H9 (cell line): ENCODE data around the gene RAP1GDS1. TPM values are rescaled to one million over a fixed set of nuclear protein-coding genes. Genes with fewer than 3 reads are reported as not detected.

Source experiments
- DNase-seq: peaks from one replicate; pipeline ENCODE4 v3.0.0-alpha.2; 2017
- H2AFZ ChIP-seq: one replicate; pipeline ENCODE4 v1.6.1; 2013; ENCODE audit warnings: mild to moderate bottlenecking, low read length, control low read depth, moderate library complexity
- H2AK5ac ChIP-seq: 2 replicates; pipeline ENCODE4 v1.6.1; 2013; ENCODE audit warnings: low read length, control low read depth, mixed read lengths; ENCODE audit not compliant: insufficient read length
- H2BK120ac ChIP-seq: one replicate; pipeline ENCODE4 v1.6.1; 2013; ENCODE audit warnings: low read depth, mild to moderate bottlenecking, low read length, control low read depth, inconsistent platforms; ENCODE audit not compliant: poor library complexity, severe bottlenecking
- H2BK12ac ChIP-seq: 2 replicates; pipeline ENCODE4 v1.6.1; 2013; ENCODE audit warnings: low read length, control low read depth, mixed read lengths, low read depth; ENCODE audit not compliant: insufficient read length
- H2BK15ac ChIP-seq: 2 replicates; pipeline ENCODE4 v1.6.1; 2013; ENCODE audit warnings: low read depth, low read length, control low read depth
- H2BK20ac ChIP-seq: one replicate; pipeline ENCODE4 v1.6.1; 2013; ENCODE audit warnings: low read depth, mild to moderate bottlenecking, low read length, control low read depth, inconsistent platforms; ENCODE audit not compliant: poor library complexity, severe bottlenecking
- H2BK5ac ChIP-seq: 2 replicates; pipeline ENCODE4 v1.6.1; 2013; ENCODE audit warnings: low read length, control low read depth, mixed read lengths; ENCODE audit not compliant: insufficient read length
- H3K14ac ChIP-seq: 2 replicates; pipeline ENCODE4 v1.6.1; 2013; ENCODE audit warnings: low read length, control low read depth; ENCODE audit not compliant: insufficient read depth
- H3K18ac ChIP-seq: 2 replicates; pipeline ENCODE4 v1.6.1; 2013; ENCODE audit warnings: low read depth, mild to moderate bottlenecking, mixed read lengths, low read length, control low read depth; ENCODE audit not compliant: insufficient read length
- H3K23ac ChIP-seq: 2 replicates; pipeline ENCODE4 v1.6.1; 2013; ENCODE audit warnings: low read length, control low read depth, mixed read lengths, low read depth; ENCODE audit not compliant: insufficient read length
- H3K23me2 ChIP-seq: 2 replicates; pipeline ENCODE4 v1.6.1; 2013; ENCODE audit warnings: low read depth, mild to moderate bottlenecking, mixed read lengths, low read length, control low read depth; ENCODE audit not compliant: insufficient read length, poor library complexity, severe bottlenecking
- H3K27ac ChIP-seq: 2 replicates; pipeline ENCODE4 v1.5.1; 2013; ENCODE audit warnings: low read length, control low read depth, mixed read lengths, low read depth; ENCODE audit not compliant: insufficient read length
- H3K27me3 ChIP-seq: 2 replicates; pipeline ENCODE4 v1.6.1; 2013; ENCODE audit warnings: low read length, control low read depth, inconsistent platforms; ENCODE audit not compliant: insufficient read depth
- H3K4ac ChIP-seq: 2 replicates; pipeline ENCODE4 v1.6.1; 2013; ENCODE audit warnings: low read depth, mild to moderate bottlenecking, control low read depth, inconsistent platforms, low read length, moderate library complexity
- H3K4me1 ChIP-seq: 2 replicates; pipeline ENCODE4 v1.6.1; 2013; ENCODE audit warnings: low read length, control low read depth, inconsistent platforms; ENCODE audit not compliant: insufficient read depth
- H3K4me2 ChIP-seq: 2 replicates; pipeline ENCODE4 v1.6.1; 2013; ENCODE audit warnings: low read length, control low read depth, mixed read lengths; ENCODE audit not compliant: insufficient read length, insufficient read depth
- H3K56ac ChIP-seq: 2 replicates; pipeline ENCODE4 v1.6.1; 2013; ENCODE audit warnings: low read depth, mild to moderate bottlenecking, mixed read lengths, low read length, control low read depth; ENCODE audit not compliant: insufficient read length
- H3K79me1 ChIP-seq: 2 replicates; pipeline ENCODE4 v1.6.1; 2013; ENCODE audit warnings: low read depth, mild to moderate bottlenecking, moderate library complexity, low read length, control low read depth, inconsistent platforms; ENCODE audit not compliant: insufficient read depth, poor library complexity, severe bottlenecking
- H3K79me2 ChIP-seq: 2 replicates; pipeline ENCODE4 v1.6.1; 2013; ENCODE audit warnings: low read length, control low read depth, inconsistent platforms; ENCODE audit not compliant: insufficient read depth
- H3K9ac ChIP-seq: 2 replicates; pipeline ENCODE4 v1.6.1; 2013; ENCODE audit warnings: low read length, control low read depth, mixed read lengths; ENCODE audit not compliant: insufficient read length; ENCODE audit errors: extremely low read depth
- H3K9me3 ChIP-seq: one replicate; pipeline ENCODE4 v1.6.1; 2013; ENCODE audit warnings: low read depth, low read length, inconsistent platforms; ENCODE audit not compliant: control insufficient read depth
- H3T11ph ChIP-seq: one replicate; pipeline ENCODE4 v1.6.1; 2013; ENCODE audit warnings: mild to moderate bottlenecking, low read length, control low read depth, inconsistent platforms
- H4K20me1 ChIP-seq: one replicate; pipeline ENCODE4 v1.6.1; 2013; ENCODE audit not compliant: control insufficient read depth, insufficient read length, insufficient read depth
- H4K5ac ChIP-seq: 2 replicates; pipeline ENCODE4 v1.6.1; 2013; ENCODE audit warnings: low read depth, mild to moderate bottlenecking, mixed read lengths, low read length, control low read depth; ENCODE audit not compliant: insufficient read length
- H4K8ac ChIP-seq: replicated peaks from 2 replicates; pipeline ENCODE4 v1.6.1; 2013; ENCODE audit warnings: low read length, control low read depth, mixed read lengths, low read depth; ENCODE audit not compliant: insufficient read length
- H4K91ac ChIP-seq: 2 replicates; pipeline ENCODE4 v1.6.1; 2013; ENCODE audit warnings: low read depth, mild to moderate bottlenecking, moderate library complexity, mixed read lengths, low read length, control low read depth; ENCODE audit not compliant: insufficient read length
- H3K27ac Mint-ChIP-seq, 3 experiments: 2 replicates in 2 of 3; 3 replicates in 1 of 3; pipeline ENCODE4 v1.8.0; 2020 to 2021; ENCODE audit warnings: mixed read lengths in 3 of 3, mild to moderate bottlenecking in 1 of 3, moderate library complexity in 1 of 3
- H3K27me3 Mint-ChIP-seq: 2 replicates; pipeline ENCODE4 v1.8.0; 2021; ENCODE audit warnings: low read depth, mild to moderate bottlenecking, moderate library complexity, mixed read lengths
- H3K36me3 Mint-ChIP-seq, 3 experiments: 2 replicates in 2 of 3; 3 replicates in 1 of 3; pipeline ENCODE4 v1.8.0; 2020 to 2021; ENCODE audit warnings: low read depth in 3 of 3, mixed read lengths in 3 of 3; ENCODE audit not compliant: insufficient read depth in 1 of 3
- H3K4me1 Mint-ChIP-seq, 2 experiments: 2 replicates each; pipeline ENCODE4 v1.8.0; 2020; ENCODE audit warnings: mixed read lengths in 2 of 2
- H3K4me3 Mint-ChIP-seq, 2 experiments: 2 replicates in 1 of 2; 3 replicates in 1 of 2; pipeline ENCODE4 v1.8.0; 2020 to 2021; ENCODE audit warnings: mild to moderate bottlenecking in 2 of 2, mixed read lengths in 2 of 2, moderate library complexity in 1 of 2
- H3K9me3 Mint-ChIP-seq, 2 experiments: 2 replicates in 1 of 2; 3 replicates in 1 of 2; pipeline ENCODE4 v1.8.0; 2020; ENCODE audit warnings: mild to moderate bottlenecking in 2 of 2, mixed read lengths in 2 of 2, moderate library complexity in 1 of 2
- WGBS: extraction: QIAGEN DNeasy Blood & Tissue Kit; methylation state at CpG from one replicate; pipeline ENCODE4 v1.1.7; 2013; ENCODE audit warnings: missing lambda C conversion rate, low lambda C conversion rate, mixed read lengths; ENCODE audit not compliant: insufficient read length; ENCODE audit errors: extremely low coverage; 5-methylcytosine and 5-hydroxymethylcytosine counted together
- total RNA-seq: library from RNA; stranded (reverse); gene quantifications from 2 replicates; pipeline ENCODE4 v1.2.1, GENCODE V29; 2021
- TF ChIP-seq, protein P1 (sequence below): fragments of 200-600 bp; sonication (generic); conservative IDR thresholded peaks from 3 replicates; pipeline ENCODE4 v1.8.0; 2021; ENCODE audit warnings: antibody characterized with exemption, mild to moderate bottlenecking

Gene RAP1GDS1
- total RNA-seq, 1 experiment from 2014 or later: 25.2 TPM

GRCh38 chr4:98491899-98492559 lies 230.8 kb downstream of the RAP1GDS1 start:
- Histone ChIP-seq H3T11ph (no peak overlapping the region), H2AFZ (no peak overlapping the region), H2BK5ac (no peak overlapping the region), H3K79me2 (no peaks in the 10 kb centered on the region), H4K20me1 (no peaks in the 10 kb centered on the region), H3K4ac (no peak overlapping the region), H4K8ac (no peak overlapping the region), H3K27ac (no peak overlapping the region), H2BK20ac (no peak overlapping the region), H3K23ac (no peak overlapping the region), H3K9ac (no peak overlapping the region), H2BK15ac (no peak overlapping the region), H3K27me3 (no peaks in the 10 kb centered on the region), H4K5ac (no peak overlapping the region), H3K79me1 (no peaks in the 10 kb centered on the region), H2BK120ac (no peak overlapping the region), H2AK5ac (no peak overlapping the region), H3K56ac (no peak overlapping the region), H3K14ac (0 out of 2 replicates have a peak overlapping the region, but pooled peaks have one; percentile 24), H3K4me1 (peaks cover 5% of the 10 kb centered on the region; the same call in 1 of the 2 replicates), H3K4me2 (no peak overlapping the region), H3K9me3 (no peaks in the 10 kb centered on the region), H4K91ac (peak overlapping the region; percentile 85), H2BK12ac (no peak overlapping the region), H3K23me2 (no peaks in the 10 kb centered on the region), H3K18ac (no peak overlapping the region)
- Mint-ChIP-seq H3K36me3 (no peaks in the 10 kb centered on the region), H3K9me3 (no peaks in the 10 kb centered on the region), H3K4me1 (peaks cover 18 to 26% of the 10 kb centered on the region in 2 experiments), H3K4me3 (no peak overlapping the region; a peak in 1 of 5 replicates), H3K27me3 (no peaks in the 10 kb centered on the region), H3K27ac (peak overlapping the region in 2 of 3 experiments; percentile 21 to 51; a peak in 3 of 7 replicates)
- no CpG with 5 or more reads among the region's 7 CpGs for WGBS
- TF ChIP-seq, protein P1, sequence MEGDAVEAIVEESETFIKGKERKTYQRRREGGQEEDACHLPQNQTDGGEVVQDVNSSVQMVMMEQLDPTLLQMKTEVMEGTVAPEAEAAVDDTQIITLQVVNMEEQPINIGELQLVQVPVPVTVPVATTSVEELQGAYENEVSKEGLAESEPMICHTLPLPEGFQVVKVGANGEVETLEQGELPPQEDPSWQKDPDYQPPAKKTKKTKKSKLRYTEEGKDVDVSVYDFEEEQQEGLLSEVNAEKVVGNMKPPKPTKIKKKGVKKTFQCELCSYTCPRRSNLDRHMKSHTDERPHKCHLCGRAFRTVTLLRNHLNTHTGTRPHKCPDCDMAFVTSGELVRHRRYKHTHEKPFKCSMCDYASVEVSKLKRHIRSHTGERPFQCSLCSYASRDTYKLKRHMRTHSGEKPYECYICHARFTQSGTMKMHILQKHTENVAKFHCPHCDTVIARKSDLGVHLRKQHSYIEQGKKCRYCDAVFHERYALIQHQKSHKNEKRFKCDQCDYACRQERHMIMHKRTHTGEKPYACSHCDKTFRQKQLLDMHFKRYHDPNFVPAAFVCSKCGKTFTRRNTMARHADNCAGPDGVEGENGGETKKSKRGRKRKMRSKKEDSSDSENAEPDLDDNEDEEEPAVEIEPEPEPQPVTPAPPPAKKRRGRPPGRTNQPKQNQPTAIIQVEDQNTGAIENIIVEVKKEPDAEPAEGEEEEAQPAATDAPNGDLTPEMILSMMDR: no peak
- no peak for DNase-seq
